ENCODE data around the gene MEP1A. TPM values are rescaled to one million over a fixed set of nuclear protein-coding genes. Genes with fewer than 3 reads are reported as not detected.

MEP1A gene
- total and polyA plus RNA-seq, 2 experiments from 2014 or later = not detected

DNA sequence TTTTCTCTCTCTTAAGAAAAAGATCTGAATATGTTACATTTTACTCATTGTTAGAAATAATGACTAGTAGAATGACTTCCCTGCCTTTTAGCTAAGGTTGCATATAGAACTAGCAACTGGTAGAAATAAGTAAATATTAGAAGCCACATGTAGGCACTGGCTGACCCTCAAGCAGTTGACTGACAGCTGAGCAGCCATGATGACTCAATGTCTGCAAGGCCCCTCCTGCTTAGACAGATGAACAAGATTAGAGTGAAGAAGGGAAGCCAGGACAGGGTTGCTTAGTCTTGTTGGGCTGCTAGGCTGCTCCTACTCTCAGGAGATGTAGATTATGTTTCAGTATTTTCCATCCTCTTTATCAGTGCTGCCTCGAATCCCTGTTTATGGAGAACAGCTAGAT lies 6.5 kb downstream of the MEP1A start:
- Histone ChIP-seq H3K9me3 (ENCODE audit: low read depth) (no peaks in the 10 kb centered on the region), H3K36me3 (no peaks in the 10 kb centered on the region), H3K27ac (no peak overlapping the region), H3K4me1 (ENCODE audit: low read depth) (no peaks in the 10 kb centered on the region), H3K27me3 (no peaks in the 10 kb centered on the region), H3K4me3 (no peak overlapping the region)
- TF ChIP-seq, protein P1, sequence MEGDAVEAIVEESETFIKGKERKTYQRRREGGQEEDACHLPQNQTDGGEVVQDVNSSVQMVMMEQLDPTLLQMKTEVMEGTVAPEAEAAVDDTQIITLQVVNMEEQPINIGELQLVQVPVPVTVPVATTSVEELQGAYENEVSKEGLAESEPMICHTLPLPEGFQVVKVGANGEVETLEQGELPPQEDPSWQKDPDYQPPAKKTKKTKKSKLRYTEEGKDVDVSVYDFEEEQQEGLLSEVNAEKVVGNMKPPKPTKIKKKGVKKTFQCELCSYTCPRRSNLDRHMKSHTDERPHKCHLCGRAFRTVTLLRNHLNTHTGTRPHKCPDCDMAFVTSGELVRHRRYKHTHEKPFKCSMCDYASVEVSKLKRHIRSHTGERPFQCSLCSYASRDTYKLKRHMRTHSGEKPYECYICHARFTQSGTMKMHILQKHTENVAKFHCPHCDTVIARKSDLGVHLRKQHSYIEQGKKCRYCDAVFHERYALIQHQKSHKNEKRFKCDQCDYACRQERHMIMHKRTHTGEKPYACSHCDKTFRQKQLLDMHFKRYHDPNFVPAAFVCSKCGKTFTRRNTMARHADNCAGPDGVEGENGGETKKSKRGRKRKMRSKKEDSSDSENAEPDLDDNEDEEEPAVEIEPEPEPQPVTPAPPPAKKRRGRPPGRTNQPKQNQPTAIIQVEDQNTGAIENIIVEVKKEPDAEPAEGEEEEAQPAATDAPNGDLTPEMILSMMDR (IDR thresholded peaks at IDR 0.05; ENCODE audit: low read depth, low read length) = no peak
- DNase-seq (ENCODE audit: low read depth in 1 of 2, low spot score in 1 of 2) = no peak

DNA sequence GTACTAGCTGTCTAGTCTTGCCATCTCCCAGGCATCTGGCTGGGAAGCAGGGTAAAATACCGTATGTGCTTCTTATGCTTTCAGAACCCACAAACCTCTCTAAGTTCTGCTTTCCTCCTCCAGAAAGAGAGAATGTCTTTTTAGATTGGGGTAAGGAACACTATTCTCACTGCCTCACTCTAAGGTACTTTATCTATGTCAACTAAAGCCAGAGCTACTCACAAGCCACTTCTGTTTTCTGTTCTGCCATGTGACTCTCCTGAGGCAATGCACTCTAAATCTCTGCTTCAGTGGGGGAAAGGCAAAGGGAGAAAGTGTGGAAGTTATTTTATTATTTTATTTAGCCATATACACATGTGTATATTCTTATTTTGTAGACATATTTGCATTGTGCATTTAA lies 15.6 kb downstream of the MEP1A start:
- DNase-seq (ENCODE audit: low read depth in 1 of 2, low spot score in 1 of 2) = peak in 1 of 2 donors; percentile 28
- Histone ChIP-seq H3K9me3 (ENCODE audit: low read depth) (no peaks in the 10 kb centered on the region), H3K4me3 (no peak overlapping the region), H3K27ac (no peak overlapping the region), H3K27me3 (no peaks in the 10 kb centered on the region), H3K36me3 (no peaks in the 10 kb centered on the region), H3K4me1 (ENCODE audit: low read depth) (no peaks in the 10 kb centered on the region)
- TF ChIP-seq, protein P1 (IDR thresholded peaks at IDR 0.05; ENCODE audit: low read depth, low read length) = no peak

DNA sequence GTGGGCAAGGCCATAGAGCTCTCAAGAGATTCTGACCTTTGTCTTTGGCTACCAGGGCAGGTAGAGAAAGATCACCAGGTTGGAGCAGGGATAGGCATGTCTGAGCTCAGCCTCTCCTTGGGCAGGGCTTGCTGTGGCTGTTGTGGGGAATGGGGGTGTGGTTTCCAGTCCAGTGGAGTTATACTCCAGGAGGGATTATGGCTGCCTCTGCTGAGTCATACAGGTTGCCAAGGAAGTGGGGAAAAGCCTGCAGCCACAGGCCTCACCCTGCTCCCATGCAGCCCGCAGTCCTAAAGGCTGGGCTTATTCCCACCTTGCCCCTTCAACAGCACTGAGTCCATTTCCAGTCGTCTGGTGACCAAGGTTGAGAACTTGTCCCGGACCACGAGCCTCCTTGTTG lies 21.9 kb downstream of the MEP1A start:
- H3K36me3 ChIP-seq = no peaks in the 10 kb centered on the region
- H3K27ac ChIP-seq = no peak overlapping the region
- no peaks in the 10 kb centered on the region for H3K9me3 ChIP-seq (ENCODE audit: low read depth)
- H3K27me3 ChIP-seq = no peaks in the 10 kb centered on the region
- H3K4me1 ChIP-seq (ENCODE audit: low read depth) = no peaks in the 10 kb centered on the region
- TF ChIP-seq, protein P1 (IDR thresholded peaks at IDR 0.05; ENCODE audit: low read depth, low read length) = no peak
- no peak for DNase-seq (ENCODE audit: low read depth in 1 of 2, low spot score in 1 of 2)
- H3K4me3 ChIP-seq = no peak overlapping the region

DNA sequence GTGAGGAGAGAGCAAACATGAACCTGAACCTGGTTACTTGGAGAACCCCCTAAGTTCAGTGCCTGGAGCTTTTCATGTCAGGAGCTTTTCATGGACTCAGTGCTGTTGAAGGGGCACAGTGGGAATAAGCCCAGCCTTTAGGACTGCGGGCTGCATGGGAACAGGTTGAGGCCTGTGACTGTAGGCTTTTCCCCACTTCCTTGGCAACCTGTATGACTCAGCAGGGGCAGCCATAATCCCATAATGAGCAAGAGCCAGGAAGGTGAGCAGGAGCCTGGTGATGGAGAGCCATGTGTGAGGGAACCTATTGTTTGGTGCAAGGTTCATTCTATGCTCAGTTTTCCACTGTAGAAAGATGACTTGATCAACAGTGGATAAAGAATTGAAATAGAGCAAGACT lies 23.4 kb downstream of the MEP1A start:
- Histone ChIP-seq H3K36me3 (no peaks in the 10 kb centered on the region), H3K4me1 (ENCODE audit: low read depth) (no peaks in the 10 kb centered on the region), H3K27ac (no peak overlapping the region), H3K27me3 (no peaks in the 10 kb centered on the region), H3K9me3 (ENCODE audit: low read depth) (no peaks in the 10 kb centered on the region), H3K4me3 (no peak overlapping the region)
- DNase-seq (ENCODE audit: low read depth in 1 of 2, low spot score in 1 of 2) = no peak
- TF ChIP-seq, protein P1 (IDR thresholded peaks at IDR 0.05; ENCODE audit: low read depth, low read length) = no peak

DNA sequence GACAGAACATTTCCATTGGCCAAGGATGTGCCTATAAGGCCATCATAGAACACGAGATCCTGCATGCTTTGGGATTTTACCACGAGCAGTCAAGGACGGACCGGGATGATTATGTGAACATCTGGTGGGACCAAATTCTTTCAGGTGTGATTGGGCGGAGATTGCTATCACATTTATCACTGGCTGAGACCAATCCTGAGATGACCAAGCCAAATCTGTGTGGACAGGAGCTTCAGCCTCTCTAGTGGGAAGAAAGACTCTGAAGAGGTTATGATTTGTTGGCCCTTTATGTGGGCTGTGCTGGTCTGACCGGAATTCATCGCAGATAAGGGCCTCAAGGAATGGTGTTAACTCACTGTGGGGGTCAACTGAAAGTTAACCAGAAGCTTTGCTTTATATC lies 26.4 kb downstream of the MEP1A start:
- Histone ChIP-seq H3K27ac (no peak overlapping the region), H3K36me3 (no peaks in the 10 kb centered on the region), H3K27me3 (no peaks in the 10 kb centered on the region), H3K9me3 (ENCODE audit: low read depth) (no peaks in the 10 kb centered on the region), H3K4me1 (ENCODE audit: low read depth) (no peaks in the 10 kb centered on the region), H3K4me3 (no peak overlapping the region)
- peak in 1 of 2 donors; percentile 10 for DNase-seq (ENCODE audit: low read depth in 1 of 2, low spot score in 1 of 2)
- TF ChIP-seq, protein P1 (IDR thresholded peaks at IDR 0.05; ENCODE audit: low read depth, low read length) = no peak

DNA sequence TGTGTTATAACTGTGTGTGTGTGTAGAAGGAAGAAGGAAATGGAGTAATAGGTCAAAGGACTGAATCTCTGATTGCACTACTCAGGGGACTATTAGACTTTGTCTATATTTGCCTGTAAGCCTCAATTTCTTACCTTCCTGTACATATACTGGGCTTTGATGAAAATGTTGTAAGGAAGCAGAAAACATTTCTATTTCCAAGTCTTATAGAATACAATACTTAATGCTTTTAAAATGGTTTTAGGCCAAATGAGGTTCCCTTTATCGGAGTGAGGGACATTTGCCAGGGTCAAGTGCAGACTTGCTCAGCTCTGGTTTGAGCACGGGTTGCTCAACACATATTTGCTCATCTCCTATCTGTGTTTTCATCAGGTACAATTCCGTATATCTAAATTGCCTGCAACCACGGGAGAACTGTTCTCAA lies 28.3 kb downstream of the MEP1A start:
- Histone ChIP-seq H3K4me3 (no peak overlapping the region), H3K36me3 (no peaks in the 10 kb centered on the region), H3K4me1 (ENCODE audit: low read depth) (no peaks in the 10 kb centered on the region), H3K27me3 (no peaks in the 10 kb centered on the region), H3K27ac (no peak overlapping the region), H3K9me3 (ENCODE audit: low read depth) (no peaks in the 10 kb centered on the region)
- DNase-seq (ENCODE audit: low read depth in 1 of 2, low spot score in 1 of 2) = no peak
- TF ChIP-seq, protein P1 (IDR thresholded peaks at IDR 0.05; ENCODE audit: low read depth, low read length) = no peak

Data from cardiac muscle cell (in vitro differentiated cells and primary cell).